ENCODE data around the gene CORO7.

CORO7 gene

DNA sequence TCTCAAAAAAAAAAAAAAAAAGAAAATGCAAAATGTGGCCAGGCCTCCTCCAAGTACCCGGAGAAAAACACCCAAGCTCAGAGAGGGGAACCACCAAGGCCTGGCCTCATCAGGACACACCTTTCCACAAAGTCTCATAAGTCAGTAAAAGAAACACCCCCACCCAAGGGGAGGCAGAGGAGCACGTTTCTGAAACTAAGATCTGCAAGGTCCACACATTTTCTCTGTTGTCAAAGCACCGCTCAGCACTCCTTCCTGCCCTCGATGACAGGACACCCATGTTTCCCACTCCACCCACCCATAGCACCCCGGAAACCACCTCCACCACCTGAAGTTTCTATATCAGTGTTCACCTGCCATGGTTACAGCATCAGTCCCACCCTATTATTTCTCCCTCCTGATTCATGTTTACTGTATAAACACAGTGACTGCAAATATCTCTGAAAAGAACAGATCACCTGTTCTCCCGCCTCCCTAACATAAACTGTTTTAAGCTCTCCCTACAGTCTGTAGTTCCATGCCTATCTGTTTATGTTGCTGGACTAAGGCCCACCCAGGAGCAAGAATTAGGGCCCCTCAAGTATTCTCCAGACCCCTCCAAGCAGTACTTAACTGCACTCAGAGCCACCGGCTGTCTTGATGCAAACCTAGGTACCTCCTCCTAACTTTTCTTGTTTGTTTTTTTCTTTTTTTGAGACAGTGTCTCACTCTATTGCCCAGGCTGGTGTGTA, 2.0 kb downstream of the CORO7 start:
- TF ChIP-seq POLR2A (IDR thresholded peaks at IDR 0.05; ENCODE audit: low read length) (no peak), GATA1 (IDR thresholded peaks at IDR 0.05; ENCODE audit: low read depth, low read length) (no peak)
- no peak for DNase-seq

DNA sequence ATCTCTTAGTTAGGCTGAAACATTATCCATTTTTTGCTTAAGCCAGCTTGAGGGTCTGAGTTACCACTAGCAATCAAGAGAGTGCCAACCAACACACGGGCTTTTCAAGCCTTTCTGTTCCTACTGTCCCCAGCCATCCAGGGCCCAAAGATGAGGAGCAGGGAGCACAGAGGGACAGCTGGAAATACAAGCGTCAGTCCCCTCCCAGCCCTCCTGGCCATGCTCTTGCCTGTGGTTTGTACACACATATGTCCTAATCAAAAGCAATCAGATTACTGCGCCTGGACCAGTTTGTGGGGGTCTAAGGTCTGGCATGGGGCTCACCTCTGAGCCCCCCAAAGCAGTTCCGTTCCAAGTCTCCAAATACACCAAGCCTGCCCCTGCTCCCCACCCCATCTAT, 3.5 kb downstream of the CORO7 start:
- no peak for DNase-seq
- TF ChIP-seq POLR2A (IDR thresholded peaks at IDR 0.05; ENCODE audit: low read length) (no peak), GATA1 (IDR thresholded peaks at IDR 0.05; ENCODE audit: low read depth, low read length) (no peak)

DNA sequence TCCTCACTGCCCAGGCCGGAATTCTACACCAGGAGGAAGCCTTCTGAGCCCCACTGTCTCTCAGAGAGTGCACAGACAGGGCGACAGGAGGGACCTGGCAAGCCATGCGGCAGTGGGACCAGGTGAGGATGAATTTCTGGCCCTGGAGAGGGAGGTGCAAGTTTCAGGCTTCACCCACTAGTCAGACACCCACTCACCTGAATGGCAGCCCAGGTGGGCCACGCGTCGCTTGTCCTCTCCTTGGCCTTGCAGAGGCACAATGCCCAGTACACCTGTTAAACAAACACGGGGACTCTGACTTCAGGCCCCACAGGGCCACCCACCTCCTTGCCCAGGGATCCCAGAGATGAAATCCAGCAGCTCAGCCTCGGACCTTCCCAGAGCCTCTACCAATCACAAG, 4.2 kb downstream of the CORO7 start:
- no peak for DNase-seq
- TF ChIP-seq POLR2A (IDR thresholded peaks at IDR 0.05; ENCODE audit: low read length) (no peak), GATA1 (IDR thresholded peaks at IDR 0.05; ENCODE audit: low read depth, low read length) (no peak)

DNA sequence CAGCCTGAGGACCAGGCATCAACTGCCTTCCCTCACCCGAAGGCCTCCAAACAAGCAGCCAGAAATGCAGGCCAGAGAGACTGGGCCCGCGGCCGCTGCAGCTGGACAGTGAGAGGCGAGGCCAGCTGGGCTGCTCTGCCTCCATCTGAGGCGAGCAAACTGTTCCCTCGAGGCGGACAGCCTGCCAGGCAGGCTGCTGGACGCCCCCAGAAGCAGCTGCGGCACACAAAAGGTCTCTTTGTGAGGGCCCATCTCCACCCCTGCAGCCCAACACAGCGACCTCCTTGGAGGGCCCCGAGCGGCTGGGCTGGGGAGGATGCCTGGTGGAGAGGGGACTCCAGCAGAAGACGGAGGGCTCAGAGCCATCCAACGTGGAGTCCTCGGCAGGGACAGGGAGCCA, 4.7 kb downstream of the CORO7 start:
- TF ChIP-seq POLR2A (IDR thresholded peaks at IDR 0.05; ENCODE audit: low read length) (no peak), GATA1 (IDR thresholded peaks at IDR 0.05; ENCODE audit: low read depth, low read length) (no peak)
- DNase-seq: no peak

DNA sequence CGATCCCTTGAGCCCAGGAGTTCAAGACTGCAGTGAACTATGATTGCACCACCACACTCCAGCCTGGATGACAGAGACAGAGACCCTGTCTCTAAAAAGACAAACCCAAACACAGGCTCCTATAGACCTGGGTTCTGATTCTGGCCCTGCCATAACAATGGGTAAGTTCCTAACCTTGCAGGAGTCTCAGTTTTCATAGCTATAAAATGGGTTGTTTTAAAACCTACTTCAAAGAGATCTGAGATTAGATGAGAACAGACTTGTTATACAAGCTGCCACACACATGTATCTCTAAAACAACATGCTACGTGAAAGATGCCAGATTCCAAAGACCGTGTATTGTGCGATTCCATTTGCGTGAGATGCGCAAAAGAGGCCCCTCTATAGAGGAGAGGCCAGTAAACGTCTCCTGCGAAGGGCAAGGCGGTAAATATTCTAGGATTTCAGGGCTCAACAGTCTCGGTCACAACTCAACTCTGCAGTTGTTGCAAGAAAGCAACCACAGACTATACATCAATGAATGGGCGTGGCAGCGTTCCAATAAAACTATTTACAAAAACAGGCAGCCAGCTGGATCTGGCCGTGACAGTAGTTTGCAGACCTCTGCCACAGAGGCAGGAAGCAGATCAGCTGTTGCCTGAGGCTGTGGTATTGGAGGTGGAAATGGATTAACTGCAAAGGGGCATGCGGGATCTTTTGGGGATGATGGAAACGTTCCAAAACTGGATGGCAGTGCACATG, 5.9 kb downstream of the CORO7 start:
- DNase-seq: no peak
- TF ChIP-seq GATA1 (IDR thresholded peaks at IDR 0.05; ENCODE audit: low read depth, low read length) (no peak), POLR2A (IDR thresholded peaks at IDR 0.05; ENCODE audit: low read length) (no peak)

DNA sequence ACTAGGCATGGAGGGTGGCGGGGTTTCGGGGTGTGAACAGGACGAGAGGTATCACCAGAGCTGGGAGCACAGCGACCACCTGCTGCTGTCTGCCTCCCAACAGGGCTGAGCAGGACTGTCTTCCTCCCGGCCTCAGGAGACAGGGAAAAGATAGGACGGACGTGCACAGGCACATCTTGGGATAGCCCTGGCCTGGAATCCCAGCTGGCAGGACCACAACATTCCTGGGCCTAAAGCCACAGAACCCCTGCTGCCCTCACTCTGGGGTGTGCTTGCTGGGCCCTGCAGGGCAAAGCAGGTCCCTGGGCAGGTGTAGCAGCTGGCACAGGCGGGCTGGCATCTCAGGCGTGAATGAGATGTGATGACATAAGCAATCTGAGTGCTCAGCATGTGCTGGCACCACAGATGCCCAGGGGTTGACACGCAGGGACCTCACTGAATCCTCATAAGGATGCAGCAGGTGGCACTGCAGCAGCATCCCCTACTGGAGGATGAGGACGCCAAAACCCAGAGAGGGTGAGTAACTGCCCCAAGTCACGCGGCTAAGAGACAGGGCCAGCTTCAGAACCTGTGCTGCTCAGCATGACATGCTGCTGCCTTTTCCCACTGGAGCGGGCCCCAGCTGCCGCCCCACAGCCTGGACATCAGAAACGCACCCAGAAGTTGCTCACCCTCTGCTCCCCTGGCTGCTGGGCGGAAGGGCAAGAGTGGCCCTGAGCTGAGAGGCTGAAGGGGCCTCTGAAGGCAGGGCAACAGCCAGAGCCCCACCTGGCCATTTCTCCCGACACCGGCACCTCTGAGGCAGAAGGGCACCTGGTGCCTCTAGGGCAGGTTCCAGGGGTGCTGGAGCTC, 7.1 kb downstream of the CORO7 start:
- TF ChIP-seq GATA1 (IDR thresholded peaks at IDR 0.05; ENCODE audit: low read depth, low read length) (no peak), POLR2A (IDR thresholded peaks at IDR 0.05; ENCODE audit: low read length) (no peak)

DNA sequence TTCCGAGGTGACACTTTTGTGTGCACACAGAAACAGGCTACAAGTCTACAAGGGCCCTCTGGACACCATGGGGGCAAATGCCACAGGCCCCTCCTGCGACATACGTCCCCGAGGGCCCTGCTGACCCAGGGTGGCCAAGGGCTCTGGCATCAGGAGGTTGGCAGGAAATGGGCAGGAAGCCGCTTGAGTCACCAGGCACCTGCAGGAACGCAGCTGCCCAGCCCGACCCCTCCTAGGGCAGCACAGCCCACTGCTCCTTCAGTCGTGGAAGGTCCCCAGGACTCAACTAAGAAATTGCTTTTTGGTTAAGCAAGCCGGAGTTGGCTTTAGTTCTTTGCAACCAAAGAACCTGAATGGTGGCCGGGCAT, 8.1 kb downstream of the CORO7 start:
- no peak for DNase-seq
- TF ChIP-seq GATA1 (IDR thresholded peaks at IDR 0.05; ENCODE audit: low read depth, low read length) (no peak), POLR2A (IDR thresholded peaks at IDR 0.05; ENCODE audit: low read length) (no peak)

More for the DNA sequence above, 7.1 kb downstream of the CORO7 start:
- DNase-seq: no peak

DNA sequence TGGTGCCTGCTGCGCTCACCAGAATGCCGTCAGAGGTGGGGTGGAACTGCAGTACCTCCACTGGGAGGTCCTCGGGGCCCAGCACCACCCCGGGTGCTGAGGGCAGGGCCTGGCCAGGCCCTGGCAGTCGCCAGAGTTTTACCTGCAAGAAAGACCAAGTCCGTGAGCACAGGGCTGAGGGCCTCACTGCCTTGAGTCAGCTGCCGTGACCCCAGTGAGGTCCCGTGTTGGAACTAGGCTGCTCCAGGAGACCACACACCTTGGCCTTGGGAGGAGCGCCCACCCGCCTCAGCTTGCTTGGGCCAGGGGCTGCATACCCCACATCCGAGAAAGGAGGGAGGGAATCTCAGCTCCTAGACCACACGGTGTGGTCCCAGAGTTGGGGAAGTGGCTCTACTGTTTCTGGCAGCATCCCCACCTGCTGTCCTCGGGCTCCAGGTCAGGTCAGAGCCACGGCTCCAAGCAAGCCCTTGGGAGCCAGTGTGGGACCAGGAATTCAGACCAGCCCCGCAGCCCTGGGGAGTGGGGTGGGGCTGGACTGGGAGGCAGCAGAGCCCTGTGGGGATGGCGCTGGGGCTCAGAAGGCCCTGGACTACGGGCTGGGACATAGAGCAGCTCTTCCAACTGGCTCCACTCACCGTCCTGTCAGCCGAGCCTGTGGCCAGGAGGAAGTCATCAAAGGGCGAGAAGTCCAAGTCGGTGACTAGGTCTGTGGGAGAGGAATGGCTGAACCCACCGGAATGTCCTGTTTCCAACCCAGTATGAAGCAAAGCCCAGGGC, 8.7 kb downstream of the CORO7 start:
- no peak for DNase-seq
- TF ChIP-seq POLR2A (IDR thresholded peaks at IDR 0.05; ENCODE audit: low read length) (no peak), GATA1 (IDR thresholded peaks at IDR 0.05; ENCODE audit: low read depth, low read length) (no peak)

DNA sequence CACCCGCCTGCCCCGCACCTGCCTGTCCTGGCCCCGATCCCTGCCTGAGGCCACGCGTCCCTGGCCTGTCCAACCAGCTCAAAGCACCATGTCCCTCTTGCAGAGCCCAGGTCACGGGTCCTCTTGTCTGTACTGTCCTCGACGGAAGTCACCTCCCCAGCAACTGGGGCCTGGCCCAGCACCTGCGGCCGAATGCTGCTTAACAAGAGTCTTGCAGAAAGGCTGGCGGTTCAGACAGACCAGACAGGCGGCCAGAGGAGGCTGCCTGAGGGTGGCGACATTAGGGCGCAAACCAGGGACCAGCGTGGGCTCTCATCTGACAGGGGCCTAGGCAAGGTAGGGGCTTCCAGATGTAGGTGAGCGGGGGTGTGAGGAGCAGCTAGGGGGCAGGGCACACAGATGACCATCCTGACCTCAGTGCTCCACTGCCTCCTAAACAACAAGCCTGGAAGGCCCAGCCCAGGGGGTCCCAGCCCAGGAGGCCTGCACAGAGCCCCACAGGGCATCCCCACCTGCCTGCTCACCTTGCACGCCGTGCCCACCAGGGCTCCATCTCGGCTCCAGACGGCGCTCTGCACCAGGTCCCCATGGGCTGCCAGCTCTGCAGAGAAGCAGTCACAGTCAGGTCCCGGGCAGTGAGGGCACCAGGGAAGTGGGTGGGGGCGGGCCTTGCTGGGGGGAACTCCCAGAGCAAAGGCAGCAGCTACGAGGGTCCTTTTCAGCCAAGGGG, 11.3 kb downstream of the CORO7 start:
- TF ChIP-seq GATA1 (IDR thresholded peaks at IDR 0.05; ENCODE audit: low read depth, low read length) (no peak), POLR2A (IDR thresholded peaks at IDR 0.05; ENCODE audit: low read length) (no peak)
- DNase-seq: no peak

DNA sequence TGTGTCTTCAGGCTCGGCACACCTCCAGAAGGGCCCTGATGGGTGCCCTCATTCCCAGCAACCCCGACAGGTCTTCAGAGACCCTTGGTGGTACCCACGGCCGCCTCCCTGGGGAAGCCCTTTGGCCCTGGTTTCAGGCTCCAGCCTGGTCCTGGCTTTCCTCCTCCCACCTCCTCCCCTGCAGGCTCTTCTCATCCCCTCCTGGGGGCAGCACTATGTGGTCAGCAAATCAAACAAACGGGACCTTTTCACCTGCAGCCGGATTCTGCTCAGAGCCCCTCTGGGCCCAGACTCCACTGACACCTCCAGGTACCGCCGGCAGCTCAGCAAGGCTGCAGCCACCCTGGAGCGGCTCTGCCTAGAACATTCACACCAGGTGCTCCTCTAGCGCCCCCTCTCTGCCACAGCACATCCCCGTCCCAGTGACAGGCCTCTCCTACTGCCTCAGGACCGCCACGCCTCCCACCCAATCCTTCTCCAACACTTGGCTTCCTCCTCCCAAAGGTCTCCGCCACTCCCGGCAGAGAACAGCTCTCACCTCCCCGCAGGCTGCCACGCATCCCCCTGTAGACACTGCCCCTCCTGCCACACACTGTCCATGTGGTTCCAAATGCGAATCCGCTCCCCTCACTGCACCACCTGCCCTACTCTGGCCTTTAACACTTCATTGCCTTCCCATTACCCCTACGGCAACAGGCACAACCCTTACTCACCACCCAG, 12.0 kb downstream of the CORO7 start:
- peak; percentile 64 to 71 for DNase-seq
- no peak for TF ChIP-seq POLR2A (IDR thresholded peaks at IDR 0.05; ENCODE audit: low read length)
- no peak for TF ChIP-seq GATA1 (IDR thresholded peaks at IDR 0.05; ENCODE audit: low read depth, low read length)

DNA sequence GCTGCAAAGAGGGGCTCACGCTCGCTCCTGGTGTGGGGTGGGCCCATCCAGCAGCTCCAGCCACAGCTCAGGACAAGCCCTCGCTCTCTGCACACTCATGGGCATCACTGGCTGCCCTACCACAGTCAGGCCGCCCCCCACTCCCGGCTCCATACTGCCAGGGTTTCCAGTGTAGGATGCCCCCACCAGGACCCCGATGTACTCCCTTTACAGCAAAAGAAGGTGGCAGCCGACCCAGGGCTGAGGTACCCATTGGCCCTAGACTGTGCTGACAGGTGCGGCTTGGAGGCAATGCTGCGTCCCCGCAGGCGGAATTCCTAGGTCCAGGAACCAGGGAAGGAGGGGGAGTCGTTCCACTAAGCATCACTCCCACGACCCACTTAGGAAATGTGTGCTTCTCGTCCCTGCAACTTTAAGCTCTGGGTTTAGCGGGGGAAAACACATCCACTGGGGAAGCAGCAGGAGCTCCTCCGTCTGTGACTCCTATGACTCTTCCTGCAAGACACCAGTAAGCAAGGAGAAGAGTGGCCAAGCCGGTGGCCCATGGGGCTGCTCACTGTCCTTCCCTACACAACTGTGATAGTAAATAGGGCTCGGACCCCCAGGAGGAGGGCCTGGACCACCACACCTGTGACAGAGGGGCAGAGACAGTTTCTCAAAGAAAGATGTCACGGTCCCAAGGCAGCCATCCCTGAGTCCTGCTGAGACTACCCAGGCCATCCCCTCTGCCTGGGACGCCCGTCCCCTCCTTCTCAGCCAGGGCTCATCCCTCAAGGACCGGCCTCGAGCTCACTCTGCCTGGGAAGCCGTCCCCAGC, 13.1 kb downstream of the CORO7 start:
- no peak for DNase-seq
- TF ChIP-seq POLR2A (IDR thresholded peaks at IDR 0.05; ENCODE audit: low read length) (no peak), GATA1 (IDR thresholded peaks at IDR 0.05; ENCODE audit: low read depth, low read length) (no peak)

Data from erythroblast (primary cell).